ENCODE measurements around the gene PKIG. TPM values are rescaled to one million over a fixed set of nuclear protein-coding genes. Genes with fewer than 3 reads are reported as not detected.

Gene PKIG
- total RNA-seq, 1 donor from 2014 or later: 29.5 TPM

GRCh38 chr20:44547419-44547818 is 35.0 kb upstream of the PKIG start:
- TF ChIP-seq, protein P1, sequence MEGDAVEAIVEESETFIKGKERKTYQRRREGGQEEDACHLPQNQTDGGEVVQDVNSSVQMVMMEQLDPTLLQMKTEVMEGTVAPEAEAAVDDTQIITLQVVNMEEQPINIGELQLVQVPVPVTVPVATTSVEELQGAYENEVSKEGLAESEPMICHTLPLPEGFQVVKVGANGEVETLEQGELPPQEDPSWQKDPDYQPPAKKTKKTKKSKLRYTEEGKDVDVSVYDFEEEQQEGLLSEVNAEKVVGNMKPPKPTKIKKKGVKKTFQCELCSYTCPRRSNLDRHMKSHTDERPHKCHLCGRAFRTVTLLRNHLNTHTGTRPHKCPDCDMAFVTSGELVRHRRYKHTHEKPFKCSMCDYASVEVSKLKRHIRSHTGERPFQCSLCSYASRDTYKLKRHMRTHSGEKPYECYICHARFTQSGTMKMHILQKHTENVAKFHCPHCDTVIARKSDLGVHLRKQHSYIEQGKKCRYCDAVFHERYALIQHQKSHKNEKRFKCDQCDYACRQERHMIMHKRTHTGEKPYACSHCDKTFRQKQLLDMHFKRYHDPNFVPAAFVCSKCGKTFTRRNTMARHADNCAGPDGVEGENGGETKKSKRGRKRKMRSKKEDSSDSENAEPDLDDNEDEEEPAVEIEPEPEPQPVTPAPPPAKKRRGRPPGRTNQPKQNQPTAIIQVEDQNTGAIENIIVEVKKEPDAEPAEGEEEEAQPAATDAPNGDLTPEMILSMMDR (IDR thresholded peaks at IDR 0.05): no peak
- Mint-ChIP-seq H3K9me3 (ENCODE audit: unreplicated experiment) (no peaks in the 10 kb centered on the region), H3K36me3 (ENCODE audit: unreplicated experiment) (no peaks in the 10 kb centered on the region), H3K4me1 (ENCODE audit: unreplicated experiment) (peaks cover 30% of the 10 kb centered on the region), H3K27me3 (ENCODE audit: unreplicated experiment) (no peaks in the 10 kb centered on the region), H3K27ac (ENCODE audit: unreplicated experiment) (no peak overlapping the region), H3K4me3 (ENCODE audit: unreplicated experiment) (no peak overlapping the region)
- DNase-seq (ENCODE audit: extremely low spot score, unreplicated experiment): no peak

GRCh38 chr20:44549123-44549522 is 33.3 kb upstream of the PKIG start:
- Mint-ChIP-seq H3K36me3 (ENCODE audit: unreplicated experiment) (no peaks in the 10 kb centered on the region), H3K4me3 (ENCODE audit: unreplicated experiment) (no peak overlapping the region), H3K27ac (ENCODE audit: unreplicated experiment) (peak overlapping the region; percentile 80), H3K4me1 (ENCODE audit: unreplicated experiment) (peaks cover 44% of the 10 kb centered on the region), H3K9me3 (ENCODE audit: unreplicated experiment) (no peaks in the 10 kb centered on the region), H3K27me3 (ENCODE audit: unreplicated experiment) (no peaks in the 10 kb centered on the region)
- TF ChIP-seq, protein P1 (IDR thresholded peaks at IDR 0.05): no peak
- no peak for DNase-seq (ENCODE audit: extremely low spot score, unreplicated experiment)

GRCh38 chr20:44552050-44552449 is 30.3 kb upstream of the PKIG start:
- Mint-ChIP-seq H3K9me3 (ENCODE audit: unreplicated experiment) (no peaks in the 10 kb centered on the region), H3K4me3 (ENCODE audit: unreplicated experiment) (no peak overlapping the region), H3K27ac (ENCODE audit: unreplicated experiment) (no peak overlapping the region), H3K36me3 (ENCODE audit: unreplicated experiment) (no peaks in the 10 kb centered on the region), H3K27me3 (ENCODE audit: unreplicated experiment) (no peaks in the 10 kb centered on the region), H3K4me1 (ENCODE audit: unreplicated experiment) (peaks cover 44% of the 10 kb centered on the region)
- TF ChIP-seq, protein P1 (IDR thresholded peaks at IDR 0.05): no peak
- DNase-seq (ENCODE audit: extremely low spot score, unreplicated experiment): no peak

- TF ChIP-seq, protein P1 (IDR thresholded peaks at IDR 0.05): no peak
- no peaks in the 10 kb centered on the region for H3K9me3 Mint-ChIP-seq (ENCODE audit: unreplicated experiment)
- peak overlapping the region; percentile 80 for H3K27ac Mint-ChIP-seq (ENCODE audit: unreplicated experiment)
- H3K4me1 Mint-ChIP-seq (ENCODE audit: unreplicated experiment): peaks cover 39% of the 10 kb centered on the region
- H3K36me3 Mint-ChIP-seq (ENCODE audit: unreplicated experiment): no peaks in the 10 kb centered on the region
- DNase-seq (ENCODE audit: extremely low spot score, unreplicated experiment): no peak
- peak overlapping the region; percentile 3 for H3K4me3 Mint-ChIP-seq (ENCODE audit: unreplicated experiment)
- H3K27me3 Mint-ChIP-seq (ENCODE audit: unreplicated experiment): no peaks in the 10 kb centered on the region
Observed at GRCh38 chr20:44552568-44552949, 29.8 kb upstream of the PKIG start.

- no peaks in the 10 kb centered on the region for H3K9me3 Mint-ChIP-seq (ENCODE audit: unreplicated experiment)
- TF ChIP-seq, protein P1 (IDR thresholded peaks at IDR 0.05): no peak
- DNase-seq (ENCODE audit: extremely low spot score, unreplicated experiment): no peak
- H3K36me3 Mint-ChIP-seq (ENCODE audit: unreplicated experiment): no peaks in the 10 kb centered on the region
- H3K4me3 Mint-ChIP-seq (ENCODE audit: unreplicated experiment): peak overlapping the region; percentile 3
- H3K4me1 Mint-ChIP-seq (ENCODE audit: unreplicated experiment): peaks cover 32% of the 10 kb centered on the region
- no peaks in the 10 kb centered on the region for H3K27me3 Mint-ChIP-seq (ENCODE audit: unreplicated experiment)
- peak overlapping the region; percentile 80 for H3K27ac Mint-ChIP-seq (ENCODE audit: unreplicated experiment)
Observed at GRCh38 chr20:44552950-44553908, 29.1 kb upstream of the PKIG start.
